Neural progenitor cell (in vitro differentiated cells): Measurements from ENCODE around the gene ANKRD60. TPM values are rescaled to one million over a fixed set of nuclear protein-coding genes. Genes with fewer than 3 reads are reported as not detected.

Source experiments
- DNase-seq: peaks from one replicate; pipeline ENCODE4 v3.0.0-alpha.2; 2016; ENCODE audit warnings: low spot score
- H2AFZ ChIP-seq: fragments of 200-600 bp; sonication (generic); replicated peaks from 2 replicates; pipeline ENCODE4 v1.6.1; 2016; ENCODE audit warnings: antibody characterized with exemption
- H3F3A ChIP-seq: fragments of 200-600 bp; sonication (generic); 2 replicates; pipeline ENCODE4 v1.6.1; 2016; ENCODE audit warnings: antibody characterized with exemption, low read depth
- H3K27ac ChIP-seq: fragments of 200-600 bp; sonication (generic); 2 replicates; pipeline ENCODE4 v1.5.1; 2016; ENCODE audit warnings: mild to moderate bottlenecking
- H3K27me3 ChIP-seq: fragments of 200-600 bp; sonication (generic); 2 replicates; pipeline ENCODE4 v1.6.1; 2016; ENCODE audit warnings: mild to moderate bottlenecking, moderate library complexity
- H3K36me3 ChIP-seq: fragments of 200-600 bp; sonication (generic); 2 replicates; pipeline ENCODE4 v1.5.1; 2016
- H3K4me1 ChIP-seq: fragments of 200-600 bp; sonication (generic); 2 replicates; pipeline ENCODE4 v1.6.1; 2016; ENCODE audit warnings: mixed run types
- H3K4me2 ChIP-seq: fragments of 200-600 bp; sonication (generic); 2 replicates; pipeline ENCODE4 v1.6.1; 2016
- H3K4me3 ChIP-seq: fragments of 200-600 bp; sonication (generic); 2 replicates; pipeline ENCODE4 v1.5.1; 2016
- H3K79me2 ChIP-seq: fragments of 200-600 bp; sonication (generic); 2 replicates; pipeline ENCODE4 v1.6.1; 2016; ENCODE audit warnings: low read depth
- H3K9ac ChIP-seq: fragments of 200-600 bp; sonication (generic); 2 replicates; pipeline ENCODE4 v1.6.1; 2016
- H3K9me3 ChIP-seq: fragments of 200-600 bp; sonication (generic); 2 replicates; pipeline ENCODE4 v1.5.1; 2016; ENCODE audit warnings: low read depth
- H4K20me1 ChIP-seq: fragments of 200-600 bp; sonication (generic); 2 replicates; pipeline ENCODE4 v1.6.1; 2016; ENCODE audit warnings: low read depth
- H3K27ac Mint-ChIP-seq: 3 replicates; pipeline ENCODE4 v1.8.0; 2021; ENCODE audit warnings: mixed read lengths
- H3K27me3 Mint-ChIP-seq: 2 replicates; pipeline ENCODE4 v1.8.0; 2022; ENCODE audit warnings: low read depth, mild to moderate bottlenecking, inconsistent platforms, moderate library complexity, mixed read lengths; ENCODE audit not compliant: insufficient read depth
- H3K36me3 Mint-ChIP-seq: 3 replicates; pipeline ENCODE4 v1.8.0; 2021; ENCODE audit warnings: mixed read lengths
- H3K4me1 Mint-ChIP-seq: 3 replicates; pipeline ENCODE4 v1.8.0; 2021; ENCODE audit warnings: mixed read lengths
- H3K4me3 Mint-ChIP-seq: 3 replicates; pipeline ENCODE4 v1.8.0; 2021; ENCODE audit warnings: mild to moderate bottlenecking, moderate library complexity, mixed read lengths
- H3K9me3 Mint-ChIP-seq: 3 replicates; pipeline ENCODE4 v1.8.0; 2020; ENCODE audit warnings: mixed read lengths
- CTCF ChIP-seq: fragments of 200-600 bp; sonication (generic); IDR thresholded peaks from 2 replicates; pipeline ENCODE4 v1.5.1; 2017; ENCODE audit warnings: antibody characterized with exemption, mild to moderate bottlenecking
- EZH2 ChIP-seq: fragments of 200-600 bp; sonication (generic); IDR thresholded peaks from 2 replicates; pipeline ENCODE4 v1.6.1; 2017; ENCODE audit warnings: antibody characterized with exemption, mild to moderate bottlenecking, moderate library complexity
- EZH2phosphoT487 ChIP-seq: fragments of 200-600 bp; sonication (generic); IDR thresholded peaks from 2 replicates; pipeline ENCODE4 v1.6.1; 2017; ENCODE audit warnings: antibody characterized with exemption
- total RNA-seq: library from RNA; depleted of rRNA; stranded (reverse); fragments of >200 nt; gene quantifications from 2 replicates; pipeline ENCODE4 v1.2.3, GENCODE V29; 2015; ENCODE audit warnings: low replicate concordance

Gene ANKRD60
- total RNA-seq, 1 donor from 2014 or later: not detected

DNA sequence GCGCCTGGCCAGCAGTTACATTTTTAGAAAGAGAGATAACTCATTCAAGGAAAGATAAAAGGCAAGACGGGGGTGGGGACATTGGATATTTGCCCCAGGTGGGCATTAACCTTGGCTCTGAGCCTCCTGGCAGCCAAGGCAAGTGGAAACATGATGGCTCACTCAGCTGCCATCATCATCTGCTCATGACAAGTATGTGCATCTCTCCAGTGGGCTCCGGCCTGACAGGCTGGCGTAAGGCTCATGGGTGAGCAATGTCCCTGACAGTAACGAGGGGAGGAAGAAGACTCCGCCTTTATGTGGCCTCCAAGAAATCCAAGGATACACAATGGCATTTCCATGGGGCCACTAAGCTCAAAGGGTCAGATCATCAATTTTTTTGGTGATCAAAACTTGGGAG, 13.3 kb downstream of the ANKRD60 start:
- H3K9me3 Mint-ChIP-seq: peaks cover 6% of the 10 kb centered on the region
- no peaks in the 10 kb centered on the region for H3K79me2 ChIP-seq
- no peak for DNase-seq
- no peak overlapping the region for H3K4me3 Mint-ChIP-seq
- no peak overlapping the region for H3K9ac ChIP-seq
- no peak overlapping the region for H2AFZ ChIP-seq
- peaks cover 6% of the 10 kb centered on the region for H3K4me1 Mint-ChIP-seq
- no peak overlapping the region for H3K4me3 ChIP-seq
- peaks cover 4% of the 10 kb centered on the region for H3K36me3 Mint-ChIP-seq
- H3K27me3 ChIP-seq: no peaks in the 10 kb centered on the region
- TF ChIP-seq CTCF (no peak), EZH2phosphoT487 (no peak), EZH2 (no peak)
- no peak overlapping the region for H3K27ac Mint-ChIP-seq
- H4K20me1 ChIP-seq: no peaks in the 10 kb centered on the region
- H3K36me3 ChIP-seq: no peaks in the 10 kb centered on the region
- H3K4me1 ChIP-seq: no peaks in the 10 kb centered on the region
- H3F3A ChIP-seq: no peaks in the 10 kb centered on the region
- no peak overlapping the region for H3K4me2 ChIP-seq
- peaks cover 9% of the 10 kb centered on the region for H3K27me3 Mint-ChIP-seq
- H3K27ac ChIP-seq: no peak overlapping the region
- H3K9me3 ChIP-seq: peaks cover 4% of the 10 kb centered on the region

- Mint-ChIP-seq H3K27me3 (peaks cover 9% of the 10 kb centered on the region), H3K27ac (no peak overlapping the region), H3K36me3 (peaks cover 4% of the 10 kb centered on the region), H3K9me3 (peaks cover 5% of the 10 kb centered on the region), H3K4me1 (peaks cover 11% of the 10 kb centered on the region), H3K4me3 (no peak overlapping the region)
- TF ChIP-seq CTCF (no peak), EZH2 (no peak), EZH2phosphoT487 (no peak)
- Histone ChIP-seq H3K4me3 (no peak overlapping the region), H3K79me2 (no peaks in the 10 kb centered on the region), H3K27ac (no peak overlapping the region), H3K36me3 (no peaks in the 10 kb centered on the region), H3K4me2 (no peak overlapping the region), H2AFZ (no peak overlapping the region), H3K27me3 (no peaks in the 10 kb centered on the region), H3K4me1 (no peaks in the 10 kb centered on the region), H3F3A (peaks cover 4% of the 10 kb centered on the region), H3K9me3 (peaks cover 4% of the 10 kb centered on the region), H4K20me1 (no peaks in the 10 kb centered on the region), H3K9ac (no peak overlapping the region)
- DNase-seq: no peak
These were observed 14.1 kb downstream of the ANKRD60 start for GRCh38 chr20:58214310-58214709.

DNA sequence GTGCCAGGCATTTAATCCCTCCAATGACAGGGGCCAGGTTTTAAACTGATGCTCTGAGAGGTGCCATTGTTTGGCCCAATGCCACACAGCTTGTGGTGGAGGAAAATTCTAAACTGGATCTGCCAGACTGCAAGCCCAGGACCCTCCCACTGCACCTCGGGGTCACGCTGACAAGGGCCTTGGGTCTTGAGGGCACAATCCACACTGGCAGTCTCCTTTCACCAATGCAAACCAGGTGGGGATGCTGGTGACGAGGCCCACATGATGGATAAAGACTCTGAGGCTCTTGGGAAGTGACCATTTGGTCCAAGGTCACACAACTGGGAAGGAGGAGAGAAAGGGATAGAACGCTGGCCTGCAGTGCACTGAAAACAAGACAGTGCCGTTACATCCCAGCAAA, 14.7 kb downstream of the ANKRD60 start:
- H3K4me2 ChIP-seq: no peak overlapping the region
- no peak overlapping the region for H3K27ac ChIP-seq
- H3K4me1 Mint-ChIP-seq: peaks cover 12% of the 10 kb centered on the region
- H3K9me3 ChIP-seq: no peaks in the 10 kb centered on the region
- H2AFZ ChIP-seq: no peak overlapping the region
- H3K27me3 ChIP-seq: no peaks in the 10 kb centered on the region
- H4K20me1 ChIP-seq: no peaks in the 10 kb centered on the region
- peaks cover 9% of the 10 kb centered on the region for H3K27me3 Mint-ChIP-seq
- H3K9ac ChIP-seq: no peak overlapping the region
- H3K36me3 Mint-ChIP-seq: no peaks in the 10 kb centered on the region
- no peaks in the 10 kb centered on the region for H3K79me2 ChIP-seq
- H3K36me3 ChIP-seq: no peaks in the 10 kb centered on the region
- H3F3A ChIP-seq: peaks cover 7% of the 10 kb centered on the region
- no peaks in the 10 kb centered on the region for H3K9me3 Mint-ChIP-seq
- DNase-seq: no peak
- no peak overlapping the region for H3K4me3 ChIP-seq
- no peak for TF ChIP-seq EZH2phosphoT487
- TF ChIP-seq EZH2: no peak
- TF ChIP-seq CTCF: no peak
- H3K4me1 ChIP-seq: no peaks in the 10 kb centered on the region
- no peak overlapping the region for H3K4me3 Mint-ChIP-seq
- H3K27ac Mint-ChIP-seq: no peak overlapping the region
